K562 (cell line): ENCODE data around the gene FGGY. TPM values are rescaled to one million over a fixed set of nuclear protein-coding genes. Genes with fewer than 3 reads are reported as not detected.

ENCODE experiments used
- ATAC-seq: fragments of 200-7000 bp; cut with Tn5 transposase; 3 replicates; pipeline ENCODE4 v1.9.1; 2020; ENCODE audit warnings: moderate library complexity
- BruUV-seq: library from RNA; stranded (reverse); fragments of 400-500 nt; replicated peaks from 2 replicates; lab custom pipeline; 2021; lab: Mats Ljungman, UMichigan
- CTCF ChIA-PET: fragments of 300-600 bp; formaldehyde crosslinking; extraction: SDS; loops from one replicate; lab custom pipeline; 2021; ENCODE audit warnings: low intra/inter-chr PET ratio; lab: Yijun Ruan, JAX
- POLR2A ChIA-PET: fragments of 300-600, 350-650 bp; sonication (Branson Sonifier 250); formaldehyde crosslinking; extraction: SDS; loops from one replicate; lab custom pipeline; 2021; ENCODE audit warnings: antibody characterized with exemption, inconsistent platforms; lab: Yijun Ruan, JAX
- DNase-seq, 4 experiments: peaks; one replicate each; pipeline versions ENCODE4 v3.0.0 to v3.0.0-alpha.2; 2011 to 2018; ENCODE audit warnings: low spot score in 3 of 4, mixed read lengths in 3 of 4; ENCODE audit errors: extremely low read depth in 1 of 4
- FAIRE-seq: peaks from 2 replicates; lab custom pipeline; 2011; peaks lifted over from hg19 to GRCh38; lab: Jason Lieb, UNC
- H2AFZ ChIP-seq: 2 replicates; pipeline ENCODE4 v1.6.0; 2011; ENCODE audit warnings: low read depth, low read length, control low read depth, inconsistent platforms
- H3K27ac ChIP-seq: fragments of 200-600 bp; 3 replicates; pipeline ENCODE4 v1.8.0; 2011; ENCODE audit warnings: low read depth, mild to moderate bottlenecking, control low read depth, inconsistent platforms, low read length, moderate library complexity, mixed read lengths; ENCODE audit errors: extremely low read depth
- H3K27me3 ChIP-seq, 2 experiments: fragments of 300-600 bp in 1 of 2; 2 replicates in 1 of 2; 3 replicates in 1 of 2; pipeline versions ENCODE4 v1.6.0 to v1.8.0; 2011; ENCODE audit warnings: inconsistent platforms in 2 of 2, low read length in 2 of 2, mild to moderate bottlenecking in 1 of 2, mixed read lengths in 1 of 2, moderate library complexity in 1 of 2; ENCODE audit not compliant: control insufficient read depth in 2 of 2, insufficient read depth in 2 of 2
- H3K36me3 ChIP-seq: fragments of 300-600 bp; 3 replicates; pipeline ENCODE4 v1.8.0; 2011; ENCODE audit warnings: mild to moderate bottlenecking, low read length, inconsistent platforms; ENCODE audit not compliant: control insufficient read depth, insufficient read depth
- H3K4me1 ChIP-seq, 2 experiments: fragments of 200-600 bp in 1 of 2; replicated peaks in 1 of 2; 2 replicates in 1 of 2; 3 replicates in 1 of 2; pipeline versions ENCODE4 v1.5.1 to v1.8.0; 2011; ENCODE audit warnings: inconsistent platforms in 2 of 2, low read length in 2 of 2, mild to moderate bottlenecking in 1 of 2, mixed read lengths in 1 of 2, moderate library complexity in 1 of 2; ENCODE audit not compliant: control insufficient read depth in 2 of 2, insufficient read depth in 2 of 2
- H3K4me2 ChIP-seq: 2 replicates; pipeline ENCODE4 v1.6.1; 2011; ENCODE audit warnings: low read length, control low read depth, inconsistent platforms, mixed read lengths; ENCODE audit not compliant: insufficient read depth
- H3K4me3 ChIP-seq: fragments of 200-600 bp; sonication (generic), shearing (Covaris generic); 2 replicates; pipeline ENCODE4 v1.5.1; 2016; ENCODE audit warnings: control low read depth, inconsistent platforms
- H3K79me2 ChIP-seq: fragments of 200-600 bp; 3 replicates; pipeline ENCODE4 v1.8.0; 2011; ENCODE audit warnings: low read length, inconsistent platforms; ENCODE audit not compliant: control insufficient read depth, insufficient read depth
- H3K9ac ChIP-seq, 2 experiments: 2 replicates each; pipeline versions ENCODE4 v1.6.0 to v1.6.1; 2011; ENCODE audit warnings: low read depth in 2 of 2, low read length in 2 of 2, control low read depth in 1 of 2, inconsistent platforms in 1 of 2, mild to moderate bottlenecking in 1 of 2, mixed read lengths in 1 of 2; ENCODE audit not compliant: insufficient read depth in 1 of 2
- H3K9me1 ChIP-seq: one replicate; pipeline ENCODE4 v1.6.0; 2011; ENCODE audit warnings: inconsistent platforms, mild to moderate bottlenecking, low read length, moderate library complexity; ENCODE audit not compliant: control insufficient read depth, insufficient read depth
- H3K9me3 ChIP-seq: replicated peaks from 2 replicates; pipeline ENCODE4 v1.5.1; 2011; ENCODE audit warnings: low read depth, low read length, inconsistent platforms; ENCODE audit not compliant: control insufficient read depth, insufficient read depth
- H4K20me1 ChIP-seq: replicated peaks from 2 replicates; pipeline ENCODE4 v1.6.1; 2011; ENCODE audit warnings: low read length, inconsistent platforms, mixed read lengths; ENCODE audit not compliant: control insufficient read depth, insufficient read depth
- BDP1 ChIP-seq: IDR thresholded peaks from 3 replicates; pipeline ENCODE4 v1.6.1; 2011; ENCODE audit not compliant: insufficient read length, insufficient read depth
- CBX1 ChIP-seq: sonication (generic); IDR thresholded peaks from 2 replicates; pipeline ENCODE4 v1.6.1; 2016; ENCODE audit warnings: antibody characterized with exemption, low read depth, mild to moderate bottlenecking
- CC2D1A ChIP-seq: fragments of 450-650 bp; IDR thresholded peaks from 2 replicates; pipeline ENCODE4 v1.6.1; 2017; ENCODE audit warnings: mild to moderate bottlenecking
- DACH1 ChIP-seq: fragments of 450-650 bp; IDR thresholded peaks from 2 replicates; pipeline ENCODE4 v1.6.1; 2018; ENCODE audit not compliant: partially characterized antibody
- HEY1 ChIP-seq: fragments of 250-450 bp; sonication (Bioruptor Pico); IDR thresholded peaks from 2 replicates; pipeline ENCODE4 v1.5.0; 2020; ENCODE audit warnings: mild to moderate bottlenecking, moderate library complexity, borderline replicate concordance
- MCM7 ChIP-seq, 2 experiments: fragments of 450-650 bp; IDR thresholded peaks; 2 replicates each; pipeline ENCODE4 v1.6.1; 2016 to 2018
- SMAD2 ChIP-seq: fragments of 150-350 bp; IDR thresholded peaks from 2 replicates; pipeline ENCODE4 v1.6.1; 2014; ENCODE audit warnings: low read depth, mild to moderate bottlenecking, low read length
- ZNF174 ChIP-seq: fragments of 250-450 bp; sonication (Bioruptor Pico); IDR thresholded peaks from 2 replicates; pipeline ENCODE4 v1.4.0; 2020; ENCODE audit warnings: mild to moderate bottlenecking
- WGBS: fragments of 100-300 bp; shearing (Covaris generic); methylation state at CpG from one replicate; pipeline ENCODE4 v1.1.6; 2016; ENCODE audit warnings: low coverage, mixed read lengths; ENCODE audit not compliant: insufficient coverage; ENCODE audit errors: missing lambda C conversion rate; 5-methylcytosine and 5-hydroxymethylcytosine counted together
- in situ Hi-C: fragments of 300-500 bp; cut with MboI; formaldehyde crosslinking; loops from 4 replicates; pipeline ENCODE4 v1.15.0; 2018; ENCODE audit warnings: inconsistent platforms, mixed read lengths
- intact Hi-C: fragments of 100-400 bp; cut with micrococcal nuclease; formaldehyde crosslinking; loops from 2 replicates; pipeline ENCODE4 v1.14.2; 2022
- polyA plus RNA-seq, 8 experiments: library from polyadenylated mRNA; depleted of rRNA in 4 of 8; stranded (reverse) in 5 of 8; unstranded in 3 of 8; fragments of >200 nt; fragmentation: Nextera tagmentation in 2 of 8; fragmentation: Illumina TruSeq in 1 of 8; extraction: Ambion mirVana in 2 of 8; extraction: Trizol in 1 of 8; gene quantifications; 2 replicates each; pipeline versions ENCODE4 v1.2.1 to v1.2.3, GENCODE V29; 2011 to 2014; ENCODE audit warnings: inconsistent platforms in 1 of 8, missing spikeins in 1 of 8
- total RNA-seq, 7 experiments: library from RNA; depleted of rRNA in 6 of 7; stranded (reverse); fragments of >200 nt in 6 of 7; fragmentation: Illumina TruSeq in 2 of 7; extraction: Trizol in 2 of 7; gene quantifications; 2 replicates each; pipeline versions ENCODE4 v1.2.1 to v1.2.3, GENCODE V29; 2011 to 2021; ENCODE audit warnings: low replicate concordance in 1 of 7
- TF ChIP-seq, protein P1 (sequence below): fragments of 250-450 bp; sonication (Bioruptor Pico); IDR thresholded peaks from 2 replicates; pipeline ENCODE4 v1.9.0; 2021; ENCODE audit warnings: mild to moderate bottlenecking, inconsistent platforms
- TF ChIP-seq, protein P2 (sequence below): fragments of 250-450 bp; sonication (Bioruptor Pico); IDR thresholded peaks from 2 replicates; pipeline ENCODE4 v1.4.0; 2020

The FGGY gene
- total and polyA plus RNA-seq, 9 of the 15 experiments (the other 6 are each of a cell fraction or from before 2014, with no cell fraction given), result 9.7 to 19.2 (median 12.6) TPM

DNA sequence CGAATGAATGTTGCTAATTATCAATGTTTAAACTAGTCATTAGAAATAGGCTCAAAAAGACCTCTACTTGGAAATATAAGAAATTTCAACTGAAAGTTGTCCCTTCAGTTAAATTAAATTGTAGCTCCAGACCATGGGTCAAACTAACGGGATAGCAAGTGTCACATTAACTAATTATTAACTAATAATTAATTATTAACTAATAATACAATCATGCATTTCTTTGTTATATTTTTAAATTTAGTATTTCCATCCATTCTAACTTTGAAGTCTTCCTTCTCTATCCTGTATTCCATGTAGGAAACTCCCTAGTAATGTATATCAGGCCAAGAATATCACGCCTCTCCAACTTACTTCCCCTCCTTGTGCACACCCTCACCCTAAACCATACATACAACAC is 474.5 kb downstream of the FGGY start:
- Histone ChIP-seq H3K4me2 (no peak overlapping the region), H2AFZ (no peak overlapping the region), H3K9me1 (no peaks in the 10 kb centered on the region), H3K27ac (no peak overlapping the region), H3K4me3 (no peak overlapping the region), H3K9ac (no peak overlapping the region), H4K20me1 (no peaks in the 10 kb centered on the region), H3K27me3 (peaks cover 3 to 6% of the 10 kb centered on the region in 2 experiments; a peak in 2 of 5 replicates), H3K79me2 (no peaks in the 10 kb centered on the region), H3K4me1 (peaks cover 0 to 7% of the 10 kb centered on the region in 2 experiments; a peak in 1 of 5 replicates), H3K9me3 (no peaks in the 10 kb centered on the region), H3K36me3 (no peaks in the 10 kb centered on the region)
- no peak for FAIRE-seq
- in situ Hi-C loops (loop anchor here (25.0 kb wide), 1 partner anchor 1259 kb away; no protein-coding TSS in a partner anchor), intact Hi-C loops (no loop called here)
- CTCF ChIA-PET, result no interaction called here
- BruUV-seq, result no TSS peak
- POLR2A ChIA-PET, result interaction anchor here (1.6 kb wide), 1 partner anchor 12 kb away, joined by 4 read pairs; no protein-coding TSS in a partner anchor
- DNase-seq, result no peak
- ATAC-seq, result no peak
- WGBS, result 0% methylated on average over 3 of the region's 3 CpGs
- TF ChIP-seq DACH1 (peak; percentile 91), SMAD2 (no peak), MCM7 (IDR thresholded peaks at IDR 0.05) (peak in 1 of 2 experiments; percentile 58; a peak in 1 of 4 replicates)

DNA sequence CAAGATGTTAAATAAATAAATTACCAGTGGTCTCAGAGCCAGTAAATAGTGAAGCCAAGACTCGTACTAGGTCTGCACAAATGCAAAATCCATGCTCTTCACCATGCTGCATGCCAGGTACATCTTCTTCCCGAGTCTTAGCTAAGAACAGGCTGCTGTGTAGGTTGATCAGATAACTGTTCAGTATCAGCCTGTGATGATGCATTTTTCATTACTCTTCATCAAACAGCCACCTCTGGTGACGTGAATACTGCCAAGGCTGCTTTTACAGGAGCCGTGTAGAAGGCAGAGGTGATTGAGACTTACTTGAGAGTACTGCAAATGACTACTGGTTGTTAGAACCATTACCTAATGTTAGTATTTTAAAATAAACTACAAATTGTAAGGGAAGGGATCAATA is 478.6 kb downstream of the FGGY start:
- CTCF ChIA-PET, result no interaction called here
- ATAC-seq (no peak), FAIRE-seq (no peak), DNase-seq (no peak)
- Histone ChIP-seq H3K27ac (no peak overlapping the region), H3K9me1 (no peaks in the 10 kb centered on the region), H3K4me3 (no peak overlapping the region), H3K27me3 (no peaks in the 10 kb centered on the region), H3K4me1 (no peaks in the 10 kb centered on the region), H3K4me2 (no peak overlapping the region), H3K9ac (no peak overlapping the region), H3K79me2 (no peaks in the 10 kb centered on the region), H2AFZ (no peak overlapping the region), H3K9me3 (no peaks in the 10 kb centered on the region), H4K20me1 (no peaks in the 10 kb centered on the region), H3K36me3 (no peaks in the 10 kb centered on the region)
- in situ Hi-C loops (no loop called here), intact Hi-C loops (no loop called here)
- BruUV-seq, result no TSS peak
- POLR2A ChIA-PET, result no interaction called here
- WGBS, result 0% methylated on average over 4 of the region's 4 CpGs
- TF ChIP-seq HEY1 (CRISPR knock-in tag), result no peak
- TF ChIP-seq, protein P1, sequence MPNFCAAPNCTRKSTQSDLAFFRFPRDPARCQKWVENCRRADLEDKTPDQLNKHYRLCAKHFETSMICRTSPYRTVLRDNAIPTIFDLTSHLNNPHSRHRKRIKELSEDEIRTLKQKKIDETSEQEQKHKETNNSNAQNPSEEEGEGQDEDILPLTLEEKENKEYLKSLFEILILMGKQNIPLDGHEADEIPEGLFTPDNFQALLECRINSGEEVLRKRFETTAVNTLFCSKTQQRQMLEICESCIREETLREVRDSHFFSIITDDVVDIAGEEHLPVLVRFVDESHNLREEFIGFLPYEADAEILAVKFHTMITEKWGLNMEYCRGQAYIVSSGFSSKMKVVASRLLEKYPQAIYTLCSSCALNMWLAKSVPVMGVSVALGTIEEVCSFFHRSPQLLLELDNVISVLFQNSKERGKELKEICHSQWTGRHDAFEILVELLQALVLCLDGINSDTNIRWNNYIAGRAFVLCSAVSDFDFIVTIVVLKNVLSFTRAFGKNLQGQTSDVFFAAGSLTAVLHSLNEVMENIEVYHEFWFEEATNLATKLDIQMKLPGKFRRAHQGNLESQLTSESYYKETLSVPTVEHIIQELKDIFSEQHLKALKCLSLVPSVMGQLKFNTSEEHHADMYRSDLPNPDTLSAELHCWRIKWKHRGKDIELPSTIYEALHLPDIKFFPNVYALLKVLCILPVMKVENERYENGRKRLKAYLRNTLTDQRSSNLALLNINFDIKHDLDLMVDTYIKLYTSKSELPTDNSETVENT (CRISPR knock-in tag), result no peak
- TF ChIP-seq CBX1, result no peak
- no peak for TF ChIP-seq CC2D1A
- TF ChIP-seq ZNF174 (CRISPR knock-in tag), result no peak
- TF ChIP-seq BDP1, result no peak
- TF ChIP-seq, protein P2, sequence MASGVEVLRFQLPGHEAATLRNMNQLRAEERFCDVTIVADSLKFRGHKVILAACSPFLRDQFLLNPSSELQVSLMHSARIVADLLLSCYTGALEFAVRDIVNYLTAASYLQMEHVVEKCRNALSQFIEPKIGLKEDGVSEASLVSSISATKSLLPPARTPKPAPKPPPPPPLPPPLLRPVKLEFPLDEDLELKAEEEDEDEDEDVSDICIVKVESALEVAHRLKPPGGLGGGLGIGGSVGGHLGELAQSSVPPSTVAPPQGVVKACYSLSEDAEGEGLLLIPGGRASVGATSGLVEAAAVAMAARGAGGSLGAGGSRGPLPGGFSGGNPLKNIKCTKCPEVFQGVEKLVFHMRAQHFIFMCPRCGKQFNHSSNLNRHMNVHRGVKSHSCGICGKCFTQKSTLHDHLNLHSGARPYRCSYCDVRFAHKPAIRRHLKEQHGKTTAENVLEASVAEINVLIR, result no peak
